ENCODE data around the gene ROS1.

ROS1 gene

DNA sequence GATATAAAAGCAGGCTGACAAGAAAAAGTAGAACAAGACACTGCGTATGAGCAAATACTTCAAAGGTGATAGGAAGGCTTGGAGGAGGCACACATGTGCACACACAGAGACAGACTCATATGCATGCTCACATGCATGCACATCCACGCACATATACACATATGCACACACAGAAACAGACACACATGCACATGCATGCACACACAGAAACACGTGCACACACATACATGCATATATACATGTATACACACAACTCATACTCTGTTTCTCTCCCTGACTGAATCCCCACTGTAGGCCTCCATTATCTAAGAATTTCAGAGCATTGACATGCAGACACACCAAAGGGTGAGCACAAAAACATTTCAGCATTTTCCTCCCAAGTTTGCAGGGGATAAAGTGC is 116.7 kb downstream of the ROS1 start:
- H3K23ac ChIP-seq (ENCODE audit: low read length) = no peak overlapping the region
- H2AFZ ChIP-seq (ENCODE audit: insufficient read depth, low read length, poor library complexity) = no peak overlapping the region
- H3K79me1 ChIP-seq (ENCODE audit: low read length) = no peaks in the 10 kb centered on the region
- H3K27ac ChIP-seq (ENCODE audit: low read depth, low read length) = no peak overlapping the region
- no peaks in the 10 kb centered on the region for H3K36me3 ChIP-seq (ENCODE audit: control insufficient read depth in 1 of 2, insufficient read depth in 2 of 2, low read length in 2 of 2)
- no peak overlapping the region for H3K18ac ChIP-seq (ENCODE audit: low read length)
- H3K4me2 ChIP-seq (ENCODE audit: low read length) = no peak overlapping the region
- H4K12ac ChIP-seq (ENCODE audit: low read depth, low read length) = no peak overlapping the region
- H3K4me3 ChIP-seq (ENCODE audit: low read depth, low read length) = no peak overlapping the region
- H3K79me2 ChIP-seq (ENCODE audit: control insufficient read depth, insufficient read depth, low read length, poor library complexity) = no peaks in the 10 kb centered on the region
- WGBS (ENCODE audit: extremely low coverage, insufficient coverage, insufficient read length) = no CpG with 5 or more reads among the region's 3 CpGs
- H2BK12ac ChIP-seq (ENCODE audit: low read length) = no peak overlapping the region
- no peak overlapping the region for H4K8ac ChIP-seq (ENCODE audit: low read depth, low read length)
- no peak overlapping the region for H2AK5ac ChIP-seq (ENCODE audit: low read length)
- no peak overlapping the region for H3K4ac ChIP-seq (ENCODE audit: low read depth, low read length)
- H3K27me3 ChIP-seq (ENCODE audit: insufficient read depth, low read length) = no peaks in the 10 kb centered on the region
- DNase-seq = no peak
- H3K9ac ChIP-seq (ENCODE audit: low read length) = no peak overlapping the region
- H3K4me1 ChIP-seq (ENCODE audit: control insufficient read depth in 1 of 2, insufficient read depth in 2 of 2, low read length in 2 of 2) = peaks cover 0 to 3% of the 10 kb centered on the region in 2 experiments
- H3K9me3 ChIP-seq (ENCODE audit: insufficient read depth, low read depth, low read length) = no peaks in the 10 kb centered on the region
- H2BK120ac ChIP-seq (ENCODE audit: insufficient read depth, low read length, poor library complexity) = no peak overlapping the region
- no peak overlapping the region for H4K91ac ChIP-seq (ENCODE audit: low read depth, low read length)
- no peak overlapping the region for H2BK5ac ChIP-seq (ENCODE audit: low read depth, low read length, poor library complexity)
- no peak overlapping the region for H3K14ac ChIP-seq (ENCODE audit: low read length)

- no peaks in the 10 kb centered on the region for H3K27me3 ChIP-seq (ENCODE audit: insufficient read depth, low read length)
Observed at GRCh38 chr6:117307655-117308054, 118.1 kb downstream of the ROS1 start.

GRCh38 chr6:117306227-117306790 is 119.4 kb downstream of the ROS1 start:
- no peak overlapping the region for H2BK5ac ChIP-seq (ENCODE audit: low read depth, low read length, poor library complexity)
- no peaks in the 10 kb centered on the region for H3K79me2 ChIP-seq (ENCODE audit: control insufficient read depth, insufficient read depth, low read length, poor library complexity)
- no peak overlapping the region for H3K23ac ChIP-seq (ENCODE audit: low read length)
- no peak overlapping the region for H4K12ac ChIP-seq (ENCODE audit: low read depth, low read length)
- H3K4ac ChIP-seq (ENCODE audit: low read depth, low read length) = no peak overlapping the region
- no peak overlapping the region for H4K91ac ChIP-seq (ENCODE audit: low read depth, low read length)
- no peak overlapping the region for H3K27ac ChIP-seq (ENCODE audit: low read depth, low read length)
- no peak overlapping the region for H2AFZ ChIP-seq (ENCODE audit: insufficient read depth, low read length, poor library complexity)
- H4K8ac ChIP-seq (ENCODE audit: low read depth, low read length) = no peak overlapping the region
- DNase-seq = peak; percentile 83 to 92
- no peak overlapping the region for H3K18ac ChIP-seq (ENCODE audit: low read length)
- H3K9ac ChIP-seq (ENCODE audit: low read length) = no peak overlapping the region
- WGBS (ENCODE audit: extremely low coverage, insufficient coverage, insufficient read length) = no CpG with 5 or more reads among the region's 3 CpGs
- no peak overlapping the region for H2AK5ac ChIP-seq (ENCODE audit: low read length)
- no peaks in the 10 kb centered on the region for H3K79me1 ChIP-seq (ENCODE audit: low read length)
- H3K27me3 ChIP-seq (ENCODE audit: insufficient read depth, low read length) = no peaks in the 10 kb centered on the region
- H2BK12ac ChIP-seq (ENCODE audit: low read length) = no peak overlapping the region
- H3K4me2 ChIP-seq (ENCODE audit: low read length) = no peak overlapping the region
- no peaks in the 10 kb centered on the region for H3K36me3 ChIP-seq (ENCODE audit: control insufficient read depth in 1 of 2, insufficient read depth in 2 of 2, low read length in 2 of 2)
- no peak overlapping the region for H3K4me3 ChIP-seq (ENCODE audit: low read depth, low read length)
- no peak overlapping the region for H2BK120ac ChIP-seq (ENCODE audit: insufficient read depth, low read length, poor library complexity)
- H3K14ac ChIP-seq (ENCODE audit: low read length) = no peak overlapping the region
- H3K9me3 ChIP-seq (ENCODE audit: insufficient read depth, low read depth, low read length) = no peaks in the 10 kb centered on the region
- peaks cover 0 to 3% of the 10 kb centered on the region in 2 experiments for H3K4me1 ChIP-seq (ENCODE audit: control insufficient read depth in 1 of 2, insufficient read depth in 2 of 2, low read length in 2 of 2)

More at GRCh38 chr6:117307655-117308054, 118.1 kb downstream of the ROS1 start:
- Histone ChIP-seq H4K91ac (ENCODE audit: low read depth, low read length) (no peak overlapping the region), H3K9me3 (ENCODE audit: insufficient read depth, low read depth, low read length) (no peaks in the 10 kb centered on the region), H3K79me1 (ENCODE audit: low read length) (no peaks in the 10 kb centered on the region), H3K27ac (ENCODE audit: low read depth, low read length) (no peak overlapping the region), H3K4me1 (ENCODE audit: control insufficient read depth in 1 of 2, insufficient read depth in 2 of 2, low read length in 2 of 2) (peaks cover 0 to 3% of the 10 kb centered on the region in 2 experiments), H3K18ac (ENCODE audit: low read length) (no peak overlapping the region), H3K9ac (ENCODE audit: low read length) (no peak overlapping the region), H3K36me3 (ENCODE audit: control insufficient read depth in 1 of 2, insufficient read depth in 2 of 2, low read length in 2 of 2) (no peaks in the 10 kb centered on the region), H3K23ac (ENCODE audit: low read length) (no peak overlapping the region), H2BK5ac (ENCODE audit: low read depth, low read length, poor library complexity) (no peak overlapping the region), H3K4ac (ENCODE audit: low read depth, low read length) (no peak overlapping the region), H2BK12ac (ENCODE audit: low read length) (no peak overlapping the region), H3K4me2 (ENCODE audit: low read length) (no peak overlapping the region), H3K4me3 (ENCODE audit: low read depth, low read length) (no peak overlapping the region), H4K12ac (ENCODE audit: low read depth, low read length) (no peak overlapping the region), H2AFZ (ENCODE audit: insufficient read depth, low read length, poor library complexity) (no peak overlapping the region), H2AK5ac (ENCODE audit: low read length) (no peak overlapping the region), H3K79me2 (ENCODE audit: control insufficient read depth, insufficient read depth, low read length, poor library complexity) (no peaks in the 10 kb centered on the region), H4K8ac (ENCODE audit: low read depth, low read length) (no peak overlapping the region), H2BK120ac (ENCODE audit: insufficient read depth, low read length, poor library complexity) (no peak overlapping the region), H3K14ac (ENCODE audit: low read length) (no peak overlapping the region)
- no peak for DNase-seq
- WGBS (ENCODE audit: extremely low coverage, insufficient coverage, insufficient read length) = no CpG with 5 or more reads among the region's 3 CpGs

DNA sequence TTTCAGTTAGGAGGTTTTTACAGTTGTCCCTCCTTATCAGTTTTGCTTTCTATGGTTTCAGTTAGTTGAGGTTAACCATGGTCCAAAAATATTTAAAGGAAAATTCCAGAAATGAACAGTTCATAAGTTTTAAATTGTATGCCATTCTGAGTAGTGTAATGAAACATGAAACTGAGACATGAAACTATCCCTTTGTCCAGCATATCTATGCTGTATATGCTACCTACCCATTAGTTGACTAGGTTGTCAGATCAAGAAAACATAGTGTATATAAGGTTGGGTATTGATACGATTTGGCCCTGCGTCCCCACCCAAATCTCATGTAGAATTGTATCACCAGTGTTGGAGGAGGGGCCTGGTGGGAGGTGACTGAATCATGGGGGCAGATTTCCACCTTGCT is 121.3 kb downstream of the ROS1 start:
- Histone ChIP-seq H3K9ac (ENCODE audit: low read length) (no peak overlapping the region), H3K27me3 (ENCODE audit: insufficient read depth, low read length) (no peaks in the 10 kb centered on the region), H3K4me3 (ENCODE audit: low read depth, low read length) (no peak overlapping the region), H3K18ac (ENCODE audit: low read length) (no peak overlapping the region), H3K79me2 (ENCODE audit: control insufficient read depth, insufficient read depth, low read length, poor library complexity) (no peaks in the 10 kb centered on the region), H2AFZ (ENCODE audit: insufficient read depth, low read length, poor library complexity) (no peak overlapping the region), H3K4me1 (ENCODE audit: control insufficient read depth in 1 of 2, insufficient read depth in 2 of 2, low read length in 2 of 2) (peaks cover 0 to 3% of the 10 kb centered on the region in 2 experiments), H4K91ac (ENCODE audit: low read depth, low read length) (no peak overlapping the region), H3K23ac (ENCODE audit: low read length) (no peak overlapping the region), H2BK5ac (ENCODE audit: low read depth, low read length, poor library complexity) (no peak overlapping the region), H3K4me2 (ENCODE audit: low read length) (no peak overlapping the region), H3K14ac (ENCODE audit: low read length) (no peak overlapping the region), H2BK12ac (ENCODE audit: low read length) (no peak overlapping the region), H2AK5ac (ENCODE audit: low read length) (no peak overlapping the region), H2BK120ac (ENCODE audit: insufficient read depth, low read length, poor library complexity) (no peak overlapping the region), H3K4ac (ENCODE audit: low read depth, low read length) (no peak overlapping the region), H4K8ac (ENCODE audit: low read depth, low read length) (no peak overlapping the region), H3K27ac (ENCODE audit: low read depth, low read length) (no peak overlapping the region), H3K9me3 (ENCODE audit: insufficient read depth, low read depth, low read length) (no peaks in the 10 kb centered on the region), H3K36me3 (ENCODE audit: control insufficient read depth in 1 of 2, insufficient read depth in 2 of 2, low read length in 2 of 2) (no peaks in the 10 kb centered on the region), H4K12ac (ENCODE audit: low read depth, low read length) (no peak overlapping the region), H3K79me1 (ENCODE audit: low read length) (no peaks in the 10 kb centered on the region)
- no peak for DNase-seq
- no CpG with 5 or more reads among the region's 2 CpGs for WGBS (ENCODE audit: extremely low coverage, insufficient coverage, insufficient read length)

Data from trophoblast cell (in vitro differentiated cells and primary cell).